Kidney epithelial cell (primary cell): Measurements from ENCODE around the gene STXBP5. TPM values are rescaled to one million over a fixed set of nuclear protein-coding genes. Genes with fewer than 3 reads are reported as not detected.

Source experiments
- DNase-seq: peaks from one replicate; pipeline ENCODE4 v3.0.0-alpha.2; 2010; ENCODE audit warnings: low read depth
- H3K27me3 ChIP-seq: 2 replicates; pipeline ENCODE4 v1.6.0; 2011; ENCODE audit warnings: low read length; ENCODE audit not compliant: control insufficient read depth, insufficient read depth
- H3K36me3 ChIP-seq: 2 replicates; pipeline ENCODE4 v1.5.1; 2011; ENCODE audit warnings: low read length; ENCODE audit not compliant: control insufficient read depth, insufficient read depth
- H3K4me3 ChIP-seq: 2 replicates; pipeline ENCODE4 v1.5.1; 2011; ENCODE audit warnings: low read depth, mild to moderate bottlenecking, control low read depth, low read length
- CTCF ChIP-seq: IDR thresholded peaks from 2 replicates; pipeline ENCODE4 v1.5.1; 2011; ENCODE audit warnings: mild to moderate bottlenecking, moderate library complexity, low read length, control low read depth, inconsistent platforms; ENCODE audit not compliant: insufficient read depth, poor library complexity, severe bottlenecking
- total RNA-seq: library from RNA; depleted of rRNA; stranded (reverse); fragments of >200 nt; gene quantifications from 2 replicates; pipeline ENCODE4 v1.2.3, GENCODE V29; 2015

STXBP5 gene
- total RNA-seq, 1 donor from 2014 or later, result 15.8 TPM

GRCh38 chr6:147213772-147214171, 9.6 kb downstream of the STXBP5 start:
- Histone ChIP-seq H3K27me3 (no peaks in the 10 kb centered on the region), H3K36me3 (no peaks in the 10 kb centered on the region), H3K4me3 (no peak overlapping the region)
- TF ChIP-seq CTCF, result no peak
- no peak for DNase-seq

GRCh38 chr6:147214248-147215227, 10.3 kb downstream of the STXBP5 start:
- TF ChIP-seq CTCF, result no peak
- no peak overlapping the region for H3K4me3 ChIP-seq
- no peak for DNase-seq
- no peaks in the 10 kb centered on the region for H3K36me3 ChIP-seq
- no peaks in the 10 kb centered on the region for H3K27me3 ChIP-seq

- no peaks in the 10 kb centered on the region for H3K27me3 ChIP-seq
- no peak for DNase-seq
- no peaks in the 10 kb centered on the region for H3K36me3 ChIP-seq
- no peak overlapping the region for H3K4me3 ChIP-seq
- TF ChIP-seq CTCF, result no peak
Measured at GRCh38 chr6:147216915-147217314, 12.7 kb downstream of the STXBP5 start.

- Histone ChIP-seq H3K36me3 (no peaks in the 10 kb centered on the region), H3K27me3 (no peaks in the 10 kb centered on the region), H3K4me3 (no peak overlapping the region)
- TF ChIP-seq CTCF, result no peak
- DNase-seq, result no peak
Measured at GRCh38 chr6:147217840-147218404, 13.7 kb downstream of the STXBP5 start.

- DNase-seq, result no peak
- Histone ChIP-seq H3K36me3 (no peaks in the 10 kb centered on the region), H3K27me3 (no peaks in the 10 kb centered on the region), H3K4me3 (no peak overlapping the region)
- no peak for TF ChIP-seq CTCF
Measured at GRCh38 chr6:147218797-147219196, 14.6 kb downstream of the STXBP5 start.

- no peak for TF ChIP-seq CTCF
- Histone ChIP-seq H3K4me3 (no peak overlapping the region), H3K36me3 (no peaks in the 10 kb centered on the region), H3K27me3 (no peaks in the 10 kb centered on the region)
- no peak for DNase-seq
Measured at GRCh38 chr6:147219463-147219862, 15.2 kb downstream of the STXBP5 start.
